ENCODE data around the gene OLFM2.
"Not testable (repeated sequence)": the region's sequence is repeated elsewhere in the genome, so short reads cannot be mapped to it uniquely, and the experiment has no call there.

OLFM2 gene

DNA sequence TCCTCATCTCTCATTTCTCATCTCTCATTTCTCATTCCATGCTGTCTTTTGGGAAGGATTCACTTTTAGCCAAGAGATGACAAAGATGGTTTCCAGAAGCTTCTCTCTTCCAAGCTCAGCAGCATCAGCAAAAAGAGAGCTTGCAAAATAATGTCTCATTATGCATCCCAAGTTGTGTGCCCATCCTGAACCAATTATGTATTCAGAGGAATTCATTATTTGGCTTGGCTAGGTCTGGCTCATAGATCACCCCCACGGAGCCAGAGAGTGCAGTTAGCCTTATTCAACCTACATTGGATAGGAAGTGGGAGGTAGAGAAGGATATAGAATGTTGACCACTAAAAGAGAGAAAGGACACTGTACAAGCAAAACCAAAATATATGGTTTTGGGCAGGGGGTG lies 5.4 kb upstream of the OLFM2 start:
- no peak for DNase-seq (ENCODE audit: low read depth)

DNA sequence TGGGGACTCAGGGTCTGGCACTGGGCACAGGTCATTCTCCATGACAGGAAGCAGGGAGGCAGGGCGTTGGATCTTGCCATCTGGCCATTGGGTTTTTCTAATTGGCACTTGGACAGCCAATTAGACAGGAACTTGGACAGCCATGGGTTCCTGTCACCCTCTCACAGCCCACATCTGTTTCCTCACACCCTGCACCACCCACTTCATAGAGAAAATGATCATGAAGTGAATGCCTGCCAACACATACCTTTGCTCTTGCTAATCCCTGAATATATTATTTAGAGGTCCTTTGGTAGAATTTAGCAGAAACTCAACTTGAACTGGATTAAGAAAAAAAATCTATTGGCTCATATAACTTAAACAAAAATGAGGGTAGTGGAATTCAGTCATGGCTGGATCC lies 4.9 kb upstream of the OLFM2 start:
- DNase-seq (ENCODE audit: low read depth): no peak

DNA sequence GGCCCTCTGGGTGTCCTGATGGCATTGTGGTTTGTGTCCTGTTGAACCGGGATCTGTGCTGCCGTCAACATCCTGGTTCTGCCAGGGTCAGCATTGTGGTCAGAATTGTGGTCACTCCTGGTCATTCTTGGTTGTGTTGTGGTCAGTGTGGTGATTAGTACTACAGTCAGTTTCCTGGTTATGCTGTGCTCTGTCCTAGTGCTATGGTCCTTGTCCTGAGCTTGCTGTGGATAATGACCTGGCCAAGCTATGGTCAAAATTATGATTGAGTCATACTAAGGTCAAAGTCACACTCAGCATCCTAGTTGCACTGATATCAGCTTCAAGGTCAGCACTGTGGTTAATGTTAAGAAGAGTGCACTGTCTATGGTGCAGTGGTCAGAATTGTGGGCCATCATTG lies 4.5 kb upstream of the OLFM2 start:
- no peak for DNase-seq (ENCODE audit: low read depth)

GRCh38 chr19:9939301-9939913 lies 3.1 kb upstream of the OLFM2 start:
- DNase-seq (ENCODE audit: low read depth): no peak

DNA sequence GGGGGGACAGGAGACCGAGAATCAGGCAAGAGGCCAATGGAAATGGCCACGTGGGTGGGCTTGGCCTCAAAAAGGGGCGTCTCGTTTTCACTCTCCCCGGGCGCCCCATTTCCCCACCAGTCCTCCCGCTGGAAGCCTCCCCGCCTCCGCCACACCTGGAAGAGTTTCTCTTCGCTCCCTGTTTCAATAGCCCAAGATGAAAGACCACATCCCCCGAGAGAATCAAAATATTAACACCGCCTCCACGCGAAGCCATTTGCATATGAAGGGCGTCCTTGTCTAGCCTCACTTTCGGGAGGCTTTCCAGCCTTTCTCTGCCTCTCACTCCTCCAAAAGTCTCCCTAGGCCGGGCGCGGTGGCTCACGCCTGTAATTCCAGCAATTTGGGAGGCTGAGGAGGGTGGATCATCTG lies 691 bp upstream of the OLFM2 start:
- no peak for DNase-seq (ENCODE audit: low read depth)

- DNase-seq (ENCODE audit: low read depth): no peak
Observed at GRCh38 chr19:9935506-9936325, 599 bp downstream of the OLFM2 start.

- DNase-seq (ENCODE audit: low read depth): no peak
Observed at GRCh38 chr19:9934132-9934950, 2.0 kb downstream of the OLFM2 start.

GRCh38 chr19:9932835-9933234 lies 3.5 kb downstream of the OLFM2 start:
- DNase-seq (ENCODE audit: low read depth): no peak

DNA sequence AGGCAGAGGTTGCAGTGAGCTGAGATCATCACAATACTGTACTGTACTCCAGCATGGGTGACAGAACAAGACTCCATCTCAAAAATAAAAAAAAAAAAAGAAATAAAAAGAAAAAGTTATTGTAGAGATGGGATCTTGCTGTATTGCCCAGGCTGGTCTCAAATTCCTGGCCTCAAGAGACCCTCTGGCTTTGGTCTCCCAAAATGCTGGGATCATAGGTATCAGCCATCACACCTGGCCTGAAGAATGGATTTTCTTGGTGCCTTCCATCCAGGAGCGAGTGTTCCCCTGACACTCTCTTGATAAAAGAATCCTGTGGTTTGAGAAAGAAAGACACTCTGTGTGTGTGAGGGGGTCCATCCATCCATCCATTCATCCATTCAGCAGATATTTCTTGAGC lies 4.7 kb downstream of the OLFM2 start:
- DNase-seq (ENCODE audit: low read depth): no peak

DNA sequence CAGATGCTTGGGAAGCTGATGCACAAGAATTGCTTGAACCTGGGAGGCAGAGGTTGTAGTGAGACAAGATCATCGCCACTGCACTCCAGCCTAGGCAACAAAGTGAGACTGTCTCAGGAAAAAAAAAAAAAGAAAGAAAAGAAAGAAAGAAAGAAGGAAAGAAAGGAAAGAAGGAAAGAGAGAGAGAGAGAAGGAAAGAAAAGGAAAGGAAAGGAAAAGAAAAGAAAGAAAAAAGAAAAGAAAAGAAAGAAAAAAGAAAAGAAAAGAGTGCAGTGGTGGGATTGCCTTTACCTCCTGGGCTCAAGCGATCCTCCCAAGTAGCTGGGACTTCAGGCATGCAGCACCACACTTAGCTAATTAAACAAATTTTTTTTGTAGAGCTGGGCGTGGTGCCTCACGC lies 12.9 kb downstream of the OLFM2 start:
- DNase-seq (ENCODE audit: low read depth): no peak

DNA sequence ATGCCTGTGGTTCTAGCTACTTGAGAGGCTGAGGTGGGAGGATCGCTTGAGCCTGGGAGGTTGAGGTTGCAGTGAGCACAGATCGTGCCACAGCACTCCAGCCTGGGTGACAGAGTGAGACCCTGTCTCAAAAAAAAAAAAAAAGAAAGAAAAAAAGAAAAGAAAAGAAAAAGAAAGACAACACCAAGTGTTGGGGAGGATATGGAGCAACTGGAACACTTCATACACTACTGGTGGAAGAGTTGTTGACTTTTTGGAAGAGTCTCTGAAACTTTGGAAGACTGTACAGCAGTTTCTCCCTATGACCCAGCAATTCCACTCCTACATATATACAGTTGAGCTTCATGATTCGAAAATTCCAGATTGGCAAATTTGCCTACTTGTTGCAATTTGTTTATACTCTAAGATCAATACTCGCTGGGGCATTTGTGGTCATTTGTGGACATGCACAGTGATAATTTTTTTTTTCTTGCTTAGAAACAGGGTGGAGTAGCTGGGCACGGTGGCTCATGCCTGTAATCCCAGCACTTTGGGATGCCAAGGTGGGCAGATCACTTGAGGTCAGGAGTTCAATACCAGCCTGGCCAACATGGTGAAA lies 13.4 kb downstream of the OLFM2 start:
- not testable (repeated sequence) for DNase-seq (ENCODE audit: low read depth)

GRCh38 chr19:9917321-9917720 lies 19.0 kb downstream of the OLFM2 start:
- DNase-seq (ENCODE audit: low read depth): peak; percentile 21

- DNase-seq (ENCODE audit: low read depth): no peak
Observed at GRCh38 chr19:9916719-9917118, 19.6 kb downstream of the OLFM2 start.

GRCh38 chr19:9914315-9915207 lies 21.8 kb downstream of the OLFM2 start:
- no peak for DNase-seq (ENCODE audit: low read depth)

GRCh38 chr19:9914001-9914314 lies 22.4 kb downstream of the OLFM2 start:
- no peak for DNase-seq (ENCODE audit: low read depth)

DNA sequence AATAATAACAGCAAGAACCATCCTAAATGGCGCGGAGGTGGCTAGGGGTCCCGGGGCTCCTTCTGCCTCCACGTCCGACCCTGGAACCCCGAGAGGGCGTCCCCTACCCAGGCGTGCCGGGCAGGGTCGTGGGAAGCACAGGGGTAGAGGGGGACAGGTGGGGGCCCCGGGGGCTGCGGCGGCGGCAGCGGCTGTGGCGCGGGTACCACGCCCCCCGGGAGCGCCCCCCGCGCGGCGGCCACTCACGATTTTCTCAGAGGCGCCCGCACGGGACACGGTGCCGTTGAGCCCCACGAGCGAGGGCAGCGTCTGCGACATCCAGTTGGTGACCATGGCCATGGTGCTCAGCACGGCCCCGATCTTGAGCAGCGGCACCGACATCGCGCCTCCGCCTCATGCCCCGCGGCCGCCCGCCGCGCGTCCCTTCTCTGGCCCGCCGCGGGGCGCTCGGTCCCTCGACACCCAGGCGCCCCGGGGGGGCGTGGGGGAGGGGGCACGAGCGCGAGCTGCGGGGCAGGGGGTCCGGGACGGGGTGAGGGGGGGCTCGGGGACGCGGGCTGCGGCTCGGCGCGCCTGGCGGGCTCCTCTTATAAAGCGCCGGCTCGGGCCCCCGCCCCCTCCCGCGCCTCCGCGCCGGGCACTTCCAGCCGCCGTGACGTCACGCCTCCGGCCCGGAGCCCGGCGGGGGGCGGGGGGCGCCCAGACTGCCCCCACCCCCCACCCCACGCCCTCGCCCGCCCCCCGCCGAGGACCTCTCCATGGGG lies 22.9 kb downstream of the OLFM2 start:
- DNase-seq (ENCODE audit: low read depth): no peak

- DNase-seq (ENCODE audit: low read depth): no peak
Observed at GRCh38 chr19:9912551-9913236, 23.6 kb downstream of the OLFM2 start.

GRCh38 chr19:9911524-9912185 lies 24.7 kb downstream of the OLFM2 start:
- no peak for DNase-seq (ENCODE audit: low read depth)

- no peak for DNase-seq (ENCODE audit: low read depth)
Observed at GRCh38 chr19:9910625-9911024, 25.7 kb downstream of the OLFM2 start.

DNA sequence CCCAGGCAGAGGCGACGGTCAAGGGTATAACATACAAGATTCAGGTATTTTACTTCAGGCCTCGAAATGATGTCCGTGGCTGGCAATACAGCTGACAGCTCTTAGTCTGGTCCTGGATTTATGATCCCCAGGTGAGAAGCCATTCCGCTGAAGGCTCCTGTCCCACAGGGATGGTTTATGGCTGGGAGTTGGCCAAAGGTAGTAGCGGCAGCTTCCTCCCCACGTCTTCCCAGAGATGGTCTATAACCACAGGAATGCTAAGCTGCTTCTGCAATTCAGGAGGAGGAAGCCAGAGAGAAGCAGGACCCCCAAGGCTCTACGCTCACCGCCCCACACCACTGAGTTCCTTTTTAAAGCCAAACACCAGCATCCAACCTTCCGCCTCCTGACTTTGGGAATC lies 27.1 kb downstream of the OLFM2 start:
- DNase-seq (ENCODE audit: low read depth): no peak
